PC-3 (cell line): ENCODE results near the gene DNAJA3.

Source experiments
- EZH2 ChIP-seq: fragments of 300-600 bp; sonication (generic); IDR thresholded peaks from one replicate; pipeline ENCODE4 v1.6.1; 2017; ENCODE audit warnings: antibody characterized with exemption, mild to moderate bottlenecking, low read length; ENCODE audit not compliant: unreplicated experiment
- EZH2phosphoT487 ChIP-seq: fragments of 300-600 bp; sonication (generic); IDR thresholded peaks from 2 replicates; pipeline ENCODE4 v1.6.1; 2018; ENCODE audit warnings: mild to moderate bottlenecking, antibody characterized with exemption, low read length, borderline replicate concordance
- TF ChIP-seq, protein P1 (sequence below): fragments of 300-600 bp; sonication (generic); conservative IDR thresholded peaks from 2 replicates; pipeline ENCODE4 v1.5.1; 2017; ENCODE audit warnings: antibody characterized with exemption, low read depth, mild to moderate bottlenecking, low read length

DNA sequence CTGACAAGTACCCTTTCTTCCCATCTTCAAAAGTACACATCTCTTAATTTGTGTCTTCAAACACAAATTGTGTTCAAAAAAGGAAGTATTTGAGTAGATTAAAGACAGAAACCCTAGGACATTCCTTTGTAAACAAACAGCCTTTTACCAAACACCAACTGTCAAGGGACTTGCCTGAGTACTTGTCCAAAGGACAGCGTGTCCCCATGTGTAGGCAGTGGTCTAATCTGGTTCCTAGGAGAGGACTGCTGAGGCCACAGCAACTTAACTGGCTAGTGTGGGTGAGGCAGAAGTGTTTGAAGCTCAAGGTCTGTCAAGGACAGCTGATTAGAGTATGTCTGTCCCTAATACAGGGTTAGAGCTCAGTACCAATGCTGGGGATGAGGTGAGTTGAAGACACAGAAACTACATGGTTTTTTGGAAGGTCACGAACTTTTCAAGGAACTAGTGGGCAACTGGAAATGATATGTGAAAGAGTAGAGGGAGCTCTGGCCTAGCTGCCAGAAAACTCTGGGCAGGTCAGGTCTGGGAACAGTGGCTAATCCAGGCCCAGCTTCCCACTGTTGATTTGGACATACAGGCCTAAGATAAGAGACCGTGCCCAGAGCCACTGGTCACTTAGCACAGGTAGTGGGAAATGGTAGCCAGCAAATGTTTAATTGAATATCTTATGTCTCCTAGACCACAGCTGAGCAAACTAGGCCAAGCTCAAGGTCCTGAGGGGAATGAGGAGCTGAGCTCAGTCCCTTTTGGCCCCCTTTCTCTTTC lies 60.6 kb downstream of the DNAJA3 start:
- TF ChIP-seq, protein P1, sequence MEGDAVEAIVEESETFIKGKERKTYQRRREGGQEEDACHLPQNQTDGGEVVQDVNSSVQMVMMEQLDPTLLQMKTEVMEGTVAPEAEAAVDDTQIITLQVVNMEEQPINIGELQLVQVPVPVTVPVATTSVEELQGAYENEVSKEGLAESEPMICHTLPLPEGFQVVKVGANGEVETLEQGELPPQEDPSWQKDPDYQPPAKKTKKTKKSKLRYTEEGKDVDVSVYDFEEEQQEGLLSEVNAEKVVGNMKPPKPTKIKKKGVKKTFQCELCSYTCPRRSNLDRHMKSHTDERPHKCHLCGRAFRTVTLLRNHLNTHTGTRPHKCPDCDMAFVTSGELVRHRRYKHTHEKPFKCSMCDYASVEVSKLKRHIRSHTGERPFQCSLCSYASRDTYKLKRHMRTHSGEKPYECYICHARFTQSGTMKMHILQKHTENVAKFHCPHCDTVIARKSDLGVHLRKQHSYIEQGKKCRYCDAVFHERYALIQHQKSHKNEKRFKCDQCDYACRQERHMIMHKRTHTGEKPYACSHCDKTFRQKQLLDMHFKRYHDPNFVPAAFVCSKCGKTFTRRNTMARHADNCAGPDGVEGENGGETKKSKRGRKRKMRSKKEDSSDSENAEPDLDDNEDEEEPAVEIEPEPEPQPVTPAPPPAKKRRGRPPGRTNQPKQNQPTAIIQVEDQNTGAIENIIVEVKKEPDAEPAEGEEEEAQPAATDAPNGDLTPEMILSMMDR, result no peak
- TF ChIP-seq EZH2phosphoT487 (no peak), EZH2 (no peak)
